GM10248 (cell line): ENCODE measurements around the gene SHH.

Experiments
- CTCF ChIA-PET: fragments of 300-600 bp; sonication (Branson Sonifier 250); formaldehyde crosslinking; extraction: SDS; loops from one replicate; lab custom pipeline; 2021; ENCODE audit warnings: antibody characterized with exemption; lab: Yijun Ruan, JAX
- POLR2A ChIA-PET: fragments of 350-650 bp; sonication (Branson Sonifier 250); formaldehyde crosslinking; extraction: SDS; loops from one replicate; lab custom pipeline; 2020; ENCODE audit warnings: antibody characterized with exemption; lab: Yijun Ruan, JAX
- DNase-seq: peaks from one replicate; pipeline ENCODE4 v3.0.0; 2012; ENCODE audit errors: extremely low spot score
- CTCF ChIP-seq: IDR thresholded peaks from 2 replicates; pipeline ENCODE4 v1.5.1; 2012; ENCODE audit warnings: mild to moderate bottlenecking, low read depth; ENCODE audit errors: extremely low read depth, missing control alignments, control extremely low read depth

The SHH gene

DNA sequence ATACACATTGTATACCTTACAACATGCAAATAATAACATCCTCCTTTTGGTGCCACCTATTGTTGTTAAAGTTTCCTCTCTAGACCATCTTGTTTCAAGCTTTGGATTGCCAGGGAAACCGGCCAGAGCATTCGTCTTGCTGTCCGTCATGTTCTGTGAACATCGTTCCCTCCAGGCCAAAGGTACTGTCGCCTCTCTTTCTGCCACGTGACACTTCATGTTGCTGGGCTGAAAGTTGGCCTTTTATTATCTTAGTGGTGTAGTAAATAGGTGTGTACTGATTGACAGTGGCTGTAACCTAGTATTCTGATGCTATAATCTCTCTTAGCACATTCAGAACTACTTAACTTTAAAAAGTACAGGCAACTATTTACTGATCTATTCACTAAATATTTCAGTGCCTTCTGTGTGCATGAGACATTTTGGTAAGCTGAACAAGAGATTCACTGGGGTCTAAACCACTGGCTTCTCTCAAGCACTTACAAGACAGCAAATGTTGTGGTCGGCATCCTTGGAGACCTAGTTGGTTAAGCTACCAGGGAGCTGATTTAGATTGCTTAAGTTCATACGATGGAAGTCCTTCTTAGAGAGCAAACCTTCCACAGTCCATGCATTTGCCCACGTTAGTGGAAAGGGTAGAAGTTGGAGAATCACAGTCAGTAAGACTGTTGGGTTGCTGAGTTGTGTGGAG is 52.4 kb downstream of the SHH start:
- ChIA-PET CTCF (interaction anchor here (1.3 kb wide), 1 partner anchor 10 kb away, joined by 3 read pairs; no protein-coding TSS in a partner anchor), POLR2A (no interaction called here)
- no peak for DNase-seq
- TF ChIP-seq CTCF = no peak

DNA sequence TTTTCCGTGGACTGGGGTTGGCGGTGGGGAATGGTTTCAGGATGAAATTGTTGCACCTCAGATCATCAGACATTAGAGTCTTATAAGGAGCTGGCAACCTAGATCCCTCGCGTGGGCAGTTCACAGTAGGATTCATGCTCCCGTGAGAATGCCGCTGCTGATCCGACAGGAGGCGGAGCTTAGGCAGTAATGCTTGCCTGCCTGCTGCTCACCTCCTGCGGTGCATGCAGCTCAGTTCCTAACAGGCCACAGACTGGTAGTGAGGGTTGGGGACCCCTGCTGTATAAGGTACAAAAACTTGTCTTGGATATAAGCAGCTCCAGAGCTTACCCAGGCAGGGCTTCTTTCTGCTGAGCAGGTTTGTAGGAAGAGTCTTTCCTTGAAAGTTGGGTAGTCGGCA is 53.9 kb downstream of the SHH start:
- no peak for TF ChIP-seq CTCF
- CTCF ChIA-PET = interaction anchor here (1.1 to 2.9 kb wide), 4 partner anchors 9 to 160 kb away, joined by 3 to 18 read pairs (median 9); no protein-coding TSS in a partner anchor
- no peak for DNase-seq
- POLR2A ChIA-PET = no interaction called here

GRCh38 chr7:155756322-155756721 is 55.9 kb downstream of the SHH start:
- CTCF ChIA-PET = interaction anchor here (1.0 to 2.9 kb wide), 3 partner anchors 11 to 157 kb away, joined by 3 to 18 read pairs (median 3); no protein-coding TSS in a partner anchor
- POLR2A ChIA-PET = no interaction called here
- no peak for TF ChIP-seq CTCF

GRCh38 chr7:155755026-155755425 is 57.2 kb downstream of the SHH start:
- ChIA-PET POLR2A (no interaction called here), CTCF (interaction anchor here (1.0 to 3.6 kb wide), 5 partner anchors 12 to 157 kb away, joined by 3 to 18 read pairs (median 3); no protein-coding TSS in a partner anchor)

More at GRCh38 chr7:155756322-155756721, 55.9 kb downstream of the SHH start:
- no peak for DNase-seq

GRCh38 chr7:155754165-155754564 is 58.1 kb downstream of the SHH start:
- no peak for DNase-seq
- ChIA-PET POLR2A (no interaction called here), CTCF (interaction anchor here (1.2 to 3.6 kb wide), 5 partner anchors 13 to 409 kb away, joined by 3 to 18 read pairs (median 4); no protein-coding TSS in a partner anchor)
- TF ChIP-seq CTCF = no peak

More at GRCh38 chr7:155755026-155755425, 57.2 kb downstream of the SHH start:
- no peak for TF ChIP-seq CTCF
- DNase-seq = no peak

DNA sequence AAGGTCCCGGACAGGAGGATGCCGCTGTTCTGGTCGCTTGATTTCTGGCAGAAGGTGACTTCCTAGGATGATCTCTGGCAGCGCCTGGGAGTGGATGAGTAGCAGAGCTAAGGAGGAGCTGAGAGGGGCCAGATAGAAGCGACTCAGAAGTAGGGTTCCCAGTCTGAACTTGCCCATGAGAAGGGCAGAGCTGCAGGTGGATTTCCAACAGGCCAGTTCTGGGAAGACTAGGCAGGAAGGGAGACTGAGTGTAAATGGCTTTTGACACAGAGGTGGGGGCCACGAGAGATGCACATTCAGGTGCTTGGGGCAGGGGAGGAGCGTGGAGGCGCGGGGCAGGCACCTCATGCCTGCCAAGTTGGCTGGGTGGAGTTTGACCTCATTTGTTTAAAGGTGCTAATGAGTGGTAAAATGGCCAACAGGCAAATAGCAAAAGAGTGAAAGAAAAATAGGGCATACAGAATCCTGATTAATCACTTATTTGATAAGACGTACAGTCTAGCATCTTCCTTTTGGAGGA is 58.8 kb downstream of the SHH start:
- ChIA-PET CTCF (interaction anchor here (1.2 to 3.6 kb wide), 3 partner anchors 14 to 408 kb away, joined by 4 to 18 read pairs (median 5); no protein-coding TSS in a partner anchor), POLR2A (no interaction called here)
- DNase-seq = no peak
- no peak for TF ChIP-seq CTCF
